DND-41 (cell line): ENCODE results near the gene DOCK4.

Experiments
- CTCF ChIP-seq: IDR thresholded peaks from 2 replicates; pipeline ENCODE4 v1.5.1; 2012; ENCODE audit warnings: borderline replicate concordance, low read length, moderate library complexity, mild to moderate bottlenecking; ENCODE audit not compliant: poor library complexity, severe bottlenecking; ENCODE audit errors: extremely low read depth
- EZH2 ChIP-seq: IDR thresholded peaks from 3 replicates; pipeline ENCODE4 v1.6.1; 2012; ENCODE audit warnings: borderline replicate concordance, low read depth, mild to moderate bottlenecking, moderate library complexity, low read length, inconsistent platforms; ENCODE audit not compliant: severe bottlenecking

GRCh38 chr7:112118581-112119566, 87.3 kb downstream of the DOCK4 start:
- TF ChIP-seq CTCF (no peak), EZH2 (no peak)
